Neural cell (in vitro differentiated cells): ENCODE results near the gene P3R3URF. TPM values are rescaled to one million over a fixed set of nuclear protein-coding genes. Genes with fewer than 3 reads are reported as not detected.
A peak's percentile ranks its signal among the peaks of the same experiment; 100 is the strongest.

Source experiments
- H2AFZ ChIP-seq: fragments of 200-600, 300-800 bp; sonication (generic), shearing (Covaris generic); 2 replicates; pipeline ENCODE4 v1.6.0; 2014; ENCODE audit warnings: low read depth, mild to moderate bottlenecking, antibody characterized with exemption, low read length, moderate library complexity
- H3F3A ChIP-seq: fragments of 200-600 bp; shearing (Covaris generic); 2 replicates; pipeline ENCODE4 v1.6.1; 2016; ENCODE audit warnings: mild to moderate bottlenecking, moderate library complexity, mixed read lengths, antibody characterized with exemption, low read length; ENCODE audit not compliant: insufficient read depth, poor library complexity, severe bottlenecking
- H3K27ac ChIP-seq: fragments of 200-600, 300-800 bp; sonication (generic), shearing (Covaris generic); 2 replicates; pipeline ENCODE4 v1.5.1; 2014; ENCODE audit warnings: mild to moderate bottlenecking, low read length, moderate library complexity
- H3K27me3 ChIP-seq: fragments of 300-800, 200-600 bp; sonication (generic), shearing (Covaris generic); 2 replicates; pipeline ENCODE4 v1.6.0; 2014; ENCODE audit warnings: mild to moderate bottlenecking, low read depth, low read length, moderate library complexity; ENCODE audit not compliant: insufficient read depth
- H3K36me3 ChIP-seq: fragments of 300-800, 200-600 bp; sonication (generic), shearing (Covaris generic); 2 replicates; pipeline ENCODE4 v1.5.1; 2014; ENCODE audit warnings: mild to moderate bottlenecking, antibody characterized with exemption, low read length, moderate library complexity; ENCODE audit not compliant: insufficient read depth
- H3K4me2 ChIP-seq: fragments of 300-800, 200-600 bp; sonication (generic), shearing (Covaris generic); 2 replicates; pipeline ENCODE4 v1.6.0; 2014; ENCODE audit warnings: mild to moderate bottlenecking, low read length
- H3K4me3 ChIP-seq: fragments of 300-800, 200-600 bp; sonication (generic), shearing (Covaris generic); 2 replicates; pipeline ENCODE4 v1.5.1; 2014; ENCODE audit warnings: mild to moderate bottlenecking, low read length, moderate library complexity
- H3K79me2 ChIP-seq: fragments of 200-600 bp; shearing (Covaris generic); replicated peaks from 2 replicates; pipeline ENCODE4 v1.6.0; 2014; ENCODE audit warnings: mild to moderate bottlenecking, low read length, moderate library complexity; ENCODE audit not compliant: insufficient read depth
- H3K9ac ChIP-seq: fragments of 300-800, 200-600 bp; sonication (generic), shearing (Covaris generic); 2 replicates; pipeline ENCODE4 v1.6.1; 2016; ENCODE audit warnings: mild to moderate bottlenecking, low read length, mixed read lengths
- H3K9me2 ChIP-seq: fragments of 200-600 bp; shearing (Covaris generic); 2 replicates; pipeline ENCODE4 v1.6.1; 2016; ENCODE audit warnings: mild to moderate bottlenecking, low read length, mixed read lengths; ENCODE audit not compliant: insufficient read depth
- H3K9me3 ChIP-seq: fragments of 200-600, 300-800 bp; sonication (generic), shearing (Covaris generic); 2 replicates; pipeline ENCODE4 v1.6.1; 2016; ENCODE audit warnings: mild to moderate bottlenecking, mixed run types, low read length, moderate library complexity, mixed read lengths
- H4K20me1 ChIP-seq: fragments of 200-600 bp; shearing (Covaris generic); 2 replicates; pipeline ENCODE4 v1.6.1; 2016; ENCODE audit warnings: mild to moderate bottlenecking, mixed run types; ENCODE audit not compliant: insufficient read depth
- EP300 ChIP-seq: fragments of 450-650 bp; conservative IDR thresholded peaks from 2 replicates; pipeline ENCODE4 v1.6.1; 2014; ENCODE audit warnings: antibody characterized with exemption, mild to moderate bottlenecking, moderate library complexity; ENCODE audit not compliant: poor library complexity, severe bottlenecking
- EZH2 ChIP-seq: fragments of 200-600, 300-800 bp; shearing (Covaris generic), sonication (generic); IDR thresholded peaks from 2 replicates; pipeline ENCODE4 v1.6.1; 2014; ENCODE audit warnings: antibody characterized with exemption, low read length, borderline replicate concordance, mild to moderate bottlenecking; ENCODE audit not compliant: insufficient read depth, poor library complexity, severe bottlenecking
- MXI1 ChIP-seq: fragments of 450-650 bp; conservative IDR thresholded peaks from 2 replicates; pipeline ENCODE4 v1.6.1; 2014; ENCODE audit warnings: antibody characterized with exemption, mild to moderate bottlenecking; ENCODE audit not compliant: poor library complexity, severe bottlenecking
- POLR2AphosphoS5 ChIP-seq: IDR thresholded peaks from 2 replicates; pipeline ENCODE4 v1.6.1; 2012
- RAD21 ChIP-seq: fragments of 450-650 bp; conservative IDR thresholded peaks from 2 replicates; pipeline ENCODE4 v1.6.1; 2014; ENCODE audit warnings: antibody characterized with exemption, mild to moderate bottlenecking, moderate library complexity
- SMC3 ChIP-seq: fragments of 450-650 bp; conservative IDR thresholded peaks from 2 replicates; pipeline ENCODE4 v1.6.1; 2014; ENCODE audit warnings: antibody characterized with exemption, mild to moderate bottlenecking, moderate library complexity; ENCODE audit not compliant: poor library complexity
- TAF1 ChIP-seq: IDR thresholded peaks from 2 replicates; pipeline ENCODE4 v1.6.1; 2012; ENCODE audit warnings: low read depth
- polyA plus RNA-seq: library from polyadenylated mRNA; depleted of rRNA; stranded (reverse); fragments of >200 nt; gene quantifications from 2 replicates; pipeline ENCODE4 v1.2.3, GENCODE V29; 2014
- TF ChIP-seq, protein P1 (sequence below): IDR thresholded peaks from 2 replicates; pipeline ENCODE4 v1.6.1; 2012; ENCODE audit warnings: borderline replicate concordance
- TF ChIP-seq, protein P2 (sequence below): fragments of 450-650 bp; IDR thresholded peaks from 2 replicates; pipeline ENCODE4 v1.5.1; 2014; ENCODE audit warnings: antibody characterized with exemption, mild to moderate bottlenecking, moderate library complexity; ENCODE audit not compliant: poor library complexity, severe bottlenecking

The P3R3URF gene
- polyA plus RNA-seq, 1 donor from 2014 or later, result not detected

DNA sequence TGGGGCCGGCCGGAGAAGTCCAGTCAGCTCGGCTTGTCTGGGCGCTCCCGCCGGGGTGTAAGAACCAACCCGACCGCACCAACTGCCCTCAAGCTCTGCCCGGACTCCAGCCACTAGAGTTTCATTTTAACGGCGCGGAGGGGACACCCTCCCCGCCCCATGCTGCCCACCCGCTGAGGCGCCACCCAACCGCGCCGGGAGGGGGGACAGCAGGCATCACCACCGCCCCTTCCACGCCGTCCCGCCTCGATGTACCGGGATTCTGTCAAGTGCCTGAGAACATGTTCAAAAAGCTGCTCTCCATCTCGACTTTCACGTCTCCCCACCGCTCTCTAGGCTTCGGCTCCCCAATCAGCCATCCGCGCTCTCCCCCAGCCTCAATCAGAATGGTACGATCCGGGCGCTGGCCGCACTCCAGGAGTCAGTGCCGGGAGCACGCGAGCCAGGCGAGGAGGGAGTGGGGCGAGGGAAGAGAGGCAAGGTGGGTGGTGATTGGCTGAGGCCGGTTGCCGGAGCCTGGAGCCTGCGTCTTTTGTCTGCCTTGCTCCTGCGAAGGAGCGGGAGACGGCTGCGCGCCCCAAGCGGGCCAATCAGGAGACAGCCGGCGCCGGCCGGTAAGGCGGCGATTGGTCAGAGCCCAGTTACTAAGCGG lies 43.6 kb downstream of the P3R3URF start, which contains the start of gene PIK3R3:
PIK3R3 (minus strand) TSS at position 101 of the 652 bp plus-strand sequence. CDS start 677 bp downstream, outside the sequence.
- H3K27ac ChIP-seq, result peak within 1 kb of the TSS; percentile 98
- H3K79me2 ChIP-seq, result peaks cover 46% of the 10 kb centered on the region
- H3K4me3 ChIP-seq, result peak within 1 kb of the TSS; percentile 83
- TF ChIP-seq SMC3 (no peak), EZH2 (no peak), POLR2AphosphoS5 (no peak), TAF1 (peak; percentile 93), RAD21 (peak; percentile 6), EP300 (no peak), MXI1 (peak; percentile 66)
- TF ChIP-seq, protein P1, sequence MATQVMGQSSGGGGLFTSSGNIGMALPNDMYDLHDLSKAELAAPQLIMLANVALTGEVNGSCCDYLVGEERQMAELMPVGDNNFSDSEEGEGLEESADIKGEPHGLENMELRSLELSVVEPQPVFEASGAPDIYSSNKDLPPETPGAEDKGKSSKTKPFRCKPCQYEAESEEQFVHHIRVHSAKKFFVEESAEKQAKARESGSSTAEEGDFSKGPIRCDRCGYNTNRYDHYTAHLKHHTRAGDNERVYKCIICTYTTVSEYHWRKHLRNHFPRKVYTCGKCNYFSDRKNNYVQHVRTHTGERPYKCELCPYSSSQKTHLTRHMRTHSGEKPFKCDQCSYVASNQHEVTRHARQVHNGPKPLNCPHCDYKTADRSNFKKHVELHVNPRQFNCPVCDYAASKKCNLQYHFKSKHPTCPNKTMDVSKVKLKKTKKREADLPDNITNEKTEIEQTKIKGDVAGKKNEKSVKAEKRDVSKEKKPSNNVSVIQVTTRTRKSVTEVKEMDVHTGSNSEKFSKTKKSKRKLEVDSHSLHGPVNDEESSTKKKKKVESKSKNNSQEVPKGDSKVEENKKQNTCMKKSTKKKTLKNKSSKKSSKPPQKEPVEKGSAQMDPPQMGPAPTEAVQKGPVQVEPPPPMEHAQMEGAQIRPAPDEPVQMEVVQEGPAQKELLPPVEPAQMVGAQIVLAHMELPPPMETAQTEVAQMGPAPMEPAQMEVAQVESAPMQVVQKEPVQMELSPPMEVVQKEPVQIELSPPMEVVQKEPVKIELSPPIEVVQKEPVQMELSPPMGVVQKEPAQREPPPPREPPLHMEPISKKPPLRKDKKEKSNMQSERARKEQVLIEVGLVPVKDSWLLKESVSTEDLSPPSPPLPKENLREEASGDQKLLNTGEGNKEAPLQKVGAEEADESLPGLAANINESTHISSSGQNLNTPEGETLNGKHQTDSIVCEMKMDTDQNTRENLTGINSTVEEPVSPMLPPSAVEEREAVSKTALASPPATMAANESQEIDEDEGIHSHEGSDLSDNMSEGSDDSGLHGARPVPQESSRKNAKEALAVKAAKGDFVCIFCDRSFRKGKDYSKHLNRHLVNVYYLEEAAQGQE, result peak; percentile 70
- TF ChIP-seq, protein P2, sequence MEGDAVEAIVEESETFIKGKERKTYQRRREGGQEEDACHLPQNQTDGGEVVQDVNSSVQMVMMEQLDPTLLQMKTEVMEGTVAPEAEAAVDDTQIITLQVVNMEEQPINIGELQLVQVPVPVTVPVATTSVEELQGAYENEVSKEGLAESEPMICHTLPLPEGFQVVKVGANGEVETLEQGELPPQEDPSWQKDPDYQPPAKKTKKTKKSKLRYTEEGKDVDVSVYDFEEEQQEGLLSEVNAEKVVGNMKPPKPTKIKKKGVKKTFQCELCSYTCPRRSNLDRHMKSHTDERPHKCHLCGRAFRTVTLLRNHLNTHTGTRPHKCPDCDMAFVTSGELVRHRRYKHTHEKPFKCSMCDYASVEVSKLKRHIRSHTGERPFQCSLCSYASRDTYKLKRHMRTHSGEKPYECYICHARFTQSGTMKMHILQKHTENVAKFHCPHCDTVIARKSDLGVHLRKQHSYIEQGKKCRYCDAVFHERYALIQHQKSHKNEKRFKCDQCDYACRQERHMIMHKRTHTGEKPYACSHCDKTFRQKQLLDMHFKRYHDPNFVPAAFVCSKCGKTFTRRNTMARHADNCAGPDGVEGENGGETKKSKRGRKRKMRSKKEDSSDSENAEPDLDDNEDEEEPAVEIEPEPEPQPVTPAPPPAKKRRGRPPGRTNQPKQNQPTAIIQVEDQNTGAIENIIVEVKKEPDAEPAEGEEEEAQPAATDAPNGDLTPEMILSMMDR, result peak; percentile 29
- H3K9me2 ChIP-seq, result no peaks in the 10 kb centered on the region
- H3K27me3 ChIP-seq, result no peaks in the 10 kb centered on the region
- H3K9me3 ChIP-seq, result no peaks in the 10 kb centered on the region
- H3K9ac ChIP-seq, result peak within 1 kb of the TSS; percentile 98
- no peaks in the 10 kb centered on the region for H3K36me3 ChIP-seq
- peak within 1 kb of the TSS; percentile 43 for H2AFZ ChIP-seq
- H3K4me2 ChIP-seq, result peak within 1 kb of the TSS; percentile 68
- H3F3A ChIP-seq, result peaks cover 5% of the 10 kb centered on the region
- peaks cover 13% of the 10 kb centered on the region for H4K20me1 ChIP-seq

DNA sequence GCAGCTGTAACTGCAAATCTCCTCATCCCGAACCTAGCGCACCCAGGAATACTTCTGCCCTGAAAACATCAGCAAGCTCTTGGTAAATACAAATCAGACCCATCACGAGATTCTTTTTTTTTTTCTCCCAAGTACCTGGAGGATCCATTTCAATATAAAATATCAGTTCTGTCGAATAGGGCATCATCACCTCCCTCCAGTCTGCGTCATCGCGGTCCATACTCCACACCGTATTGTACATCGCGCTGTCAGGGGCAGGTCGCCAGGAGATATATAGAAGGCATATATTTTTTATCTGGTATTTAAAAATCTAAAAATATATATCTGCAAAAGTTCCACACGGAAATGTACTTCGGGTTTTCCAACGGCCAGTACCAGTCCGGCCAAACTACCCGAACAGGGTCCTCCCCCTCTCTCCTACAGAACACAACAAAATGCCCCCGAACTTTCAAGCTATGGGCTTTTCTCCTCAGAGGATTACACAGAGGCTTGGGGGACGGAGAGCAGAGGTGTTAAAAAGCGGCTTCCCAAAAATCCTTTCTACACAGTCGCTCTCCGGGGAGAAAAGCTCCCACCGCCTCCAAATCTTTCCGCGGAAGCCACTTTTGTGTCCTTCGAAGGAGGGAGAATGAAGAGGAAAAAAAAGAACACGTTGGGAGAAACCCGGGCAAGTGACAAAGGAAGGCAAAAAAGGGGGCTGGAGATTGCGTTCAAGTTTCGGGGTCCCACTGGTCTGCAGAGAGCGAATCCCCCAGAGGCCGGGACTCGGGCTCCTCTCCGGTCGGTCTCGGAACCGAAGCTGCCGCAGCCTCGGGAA lies 44.4 kb downstream of the P3R3URF start:
- H3K4me3 ChIP-seq, result peak overlapping the region; percentile 83
- H3K9me3 ChIP-seq, result no peaks in the 10 kb centered on the region
- TF ChIP-seq SMC3, result no peak
- no peak for TF ChIP-seq MXI1
- peak; percentile 66 for TF ChIP-seq POLR2AphosphoS5
- TF ChIP-seq, protein P2, result no peak
- TF ChIP-seq, protein P1, result peak; percentile 32
- no peak for TF ChIP-seq EZH2
- no peak for TF ChIP-seq EP300
- H4K20me1 ChIP-seq, result peaks cover 16% of the 10 kb centered on the region
- H3F3A ChIP-seq, result peaks cover 5% of the 10 kb centered on the region
- peaks cover 52% of the 10 kb centered on the region for H3K79me2 ChIP-seq
- peak overlapping the region; percentile 43 for H2AFZ ChIP-seq
- no peaks in the 10 kb centered on the region for H3K36me3 ChIP-seq
- no peaks in the 10 kb centered on the region for H3K27me3 ChIP-seq
- no peaks in the 10 kb centered on the region for H3K9me2 ChIP-seq
- peak overlapping the region; percentile 98 for H3K27ac ChIP-seq
- peak overlapping the region; percentile 98 for H3K9ac ChIP-seq
- no peak overlapping the region for H3K4me2 ChIP-seq
